ENCODE measurements around the gene LIME1. TPM values are rescaled to one million over a fixed set of nuclear protein-coding genes. Genes with fewer than 3 reads are reported as not detected.

The LIME1 gene
- total and polyA plus RNA-seq, 4 donors = 21.2 to 69.0 (median 51.6) TPM

DNA sequence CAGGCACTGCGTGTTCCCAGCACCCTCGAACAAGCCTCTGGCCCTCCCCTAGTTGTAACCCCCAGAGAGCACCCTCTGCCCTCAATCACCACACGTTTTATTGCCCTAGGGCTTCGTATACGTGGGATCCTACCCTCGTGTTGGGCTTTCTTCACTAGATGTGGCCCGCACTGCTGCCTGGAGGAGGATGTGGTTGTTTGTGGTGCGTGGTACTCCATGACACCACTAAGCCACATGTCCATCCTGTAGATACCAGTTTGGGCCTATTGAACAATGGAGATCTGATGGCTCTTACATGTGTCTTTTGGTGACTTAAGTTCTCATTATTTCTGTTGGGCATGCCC is 20.2 kb downstream of the LIME1 start:
- Histone ChIP-seq H3K9me3 (ENCODE audit: control insufficient read depth in 4 of 4, low read length in 3 of 4) (no peaks in the 10 kb centered on the region), H3K9ac (ENCODE audit: low read depth in 1 of 2, low read length in 2 of 2) (no peak overlapping the region), H3K4me1 (ENCODE audit: control insufficient read depth in 4 of 4, insufficient read depth in 4 of 4, low read length in 3 of 4) (no peaks in the 10 kb centered on the region), H3K27ac (ENCODE audit: low read depth in 1 of 2, low read length in 2 of 2) (no peak overlapping the region), H3K27me3 (ENCODE audit: control insufficient read depth in 4 of 4, insufficient read depth in 4 of 4, low read length in 3 of 4) (no peaks in the 10 kb centered on the region), H3K4me3 (ENCODE audit: low read depth in 1 of 3, low read length in 3 of 3) (no peak overlapping the region), H3K36me3 (ENCODE audit: control insufficient read depth in 4 of 4, insufficient read depth in 3 of 4, low read depth in 1 of 4, low read length in 3 of 4) (no peaks in the 10 kb centered on the region)
- TF ChIP-seq, protein P1, sequence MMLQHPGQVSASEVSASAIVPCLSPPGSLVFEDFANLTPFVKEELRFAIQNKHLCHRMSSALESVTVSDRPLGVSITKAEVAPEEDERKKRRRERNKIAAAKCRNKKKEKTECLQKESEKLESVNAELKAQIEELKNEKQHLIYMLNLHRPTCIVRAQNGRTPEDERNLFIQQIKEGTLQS (IDR thresholded peaks at IDR 0.05) = no peak
- TF ChIP-seq HNF4A (conservative IDR thresholded peaks at IDR 0.05) (no peak), NR2F2 (IDR thresholded peaks at IDR 0.05) (no peak), SP1 (IDR thresholded peaks at IDR 0.05) (no peak), FOXA1 (IDR thresholded peaks at IDR 0.05) (no peak), RAD21 (IDR thresholded peaks at IDR 0.05) (no peak), EGR1 (IDR thresholded peaks at IDR 0.05; ENCODE audit: low read depth in 2 of 2) (no peak), FOXA2 (IDR thresholded peaks at IDR 0.05) (no peak)
- TF ChIP-seq, protein P2, sequence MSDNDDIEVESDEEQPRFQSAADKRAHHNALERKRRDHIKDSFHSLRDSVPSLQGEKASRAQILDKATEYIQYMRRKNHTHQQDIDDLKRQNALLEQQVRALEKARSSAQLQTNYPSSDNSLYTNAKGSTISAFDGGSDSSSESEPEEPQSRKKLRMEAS (IDR thresholded peaks at IDR 0.05) = no peak
- TF ChIP-seq, protein P3, sequence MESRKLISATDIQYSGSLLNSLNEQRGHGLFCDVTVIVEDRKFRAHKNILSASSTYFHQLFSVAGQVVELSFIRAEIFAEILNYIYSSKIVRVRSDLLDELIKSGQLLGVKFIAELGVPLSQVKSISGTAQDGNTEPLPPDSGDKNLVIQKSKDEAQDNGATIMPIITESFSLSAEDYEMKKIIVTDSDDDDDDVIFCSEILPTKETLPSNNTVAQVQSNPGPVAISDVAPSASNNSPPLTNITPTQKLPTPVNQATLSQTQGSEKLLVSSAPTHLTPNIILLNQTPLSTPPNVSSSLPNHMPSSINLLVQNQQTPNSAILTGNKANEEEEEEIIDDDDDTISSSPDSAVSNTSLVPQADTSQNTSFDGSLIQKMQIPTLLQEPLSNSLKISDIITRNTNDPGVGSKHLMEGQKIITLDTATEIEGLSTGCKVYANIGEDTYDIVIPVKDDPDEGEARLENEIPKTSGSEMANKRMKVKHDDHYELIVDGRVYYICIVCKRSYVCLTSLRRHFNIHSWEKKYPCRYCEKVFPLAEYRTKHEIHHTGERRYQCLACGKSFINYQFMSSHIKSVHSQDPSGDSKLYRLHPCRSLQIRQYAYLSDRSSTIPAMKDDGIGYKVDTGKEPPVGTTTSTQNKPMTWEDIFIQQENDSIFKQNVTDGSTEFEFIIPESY (IDR thresholded peaks at IDR 0.05) = no peak
- DNase-seq (ENCODE audit: low spot score) = no peak
- WGBS = 81% methylated on average over 8 of the region's 8 CpGs

DNA sequence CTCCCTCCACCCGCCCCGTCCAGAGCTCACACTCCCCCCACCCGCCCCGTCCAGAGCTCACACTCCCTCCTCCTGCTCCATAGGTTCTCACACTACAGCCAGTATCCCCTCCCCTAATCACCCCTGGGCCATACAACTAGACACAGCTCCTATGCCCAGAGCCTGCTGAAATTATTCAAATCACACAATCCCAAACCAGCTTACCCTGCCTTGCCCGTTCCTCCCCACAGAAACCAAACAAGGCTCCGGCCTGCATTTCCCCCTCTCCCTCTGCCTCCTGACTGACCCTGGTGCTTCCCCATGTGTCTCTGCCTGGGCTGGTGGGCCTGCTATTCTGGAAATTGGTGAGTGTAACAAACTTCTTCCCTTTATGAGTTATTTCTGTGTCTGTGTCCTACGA is 21.7 kb downstream of the LIME1 start:
- H3K36me3 ChIP-seq (ENCODE audit: control insufficient read depth in 4 of 4, insufficient read depth in 3 of 4, low read depth in 1 of 4, low read length in 3 of 4) = no peaks in the 10 kb centered on the region
- no peak overlapping the region for H3K4me3 ChIP-seq (ENCODE audit: low read depth in 1 of 3, low read length in 3 of 3)
- no peaks in the 10 kb centered on the region for H3K9me3 ChIP-seq (ENCODE audit: control insufficient read depth in 4 of 4, low read length in 3 of 4)
- WGBS = 89% methylated on average over 7 of the region's 7 CpGs
- no peaks in the 10 kb centered on the region for H3K27me3 ChIP-seq (ENCODE audit: control insufficient read depth in 4 of 4, insufficient read depth in 4 of 4, low read length in 3 of 4)
- H3K4me1 ChIP-seq (ENCODE audit: control insufficient read depth in 4 of 4, insufficient read depth in 4 of 4, low read length in 3 of 4) = no peaks in the 10 kb centered on the region
- H3K9ac ChIP-seq (ENCODE audit: low read depth in 1 of 2, low read length in 2 of 2) = no peak overlapping the region
- H3K27ac ChIP-seq (ENCODE audit: low read depth in 1 of 2, low read length in 2 of 2) = no peak overlapping the region
- DNase-seq (ENCODE audit: low spot score) = no peak
- TF ChIP-seq, protein P4, sequence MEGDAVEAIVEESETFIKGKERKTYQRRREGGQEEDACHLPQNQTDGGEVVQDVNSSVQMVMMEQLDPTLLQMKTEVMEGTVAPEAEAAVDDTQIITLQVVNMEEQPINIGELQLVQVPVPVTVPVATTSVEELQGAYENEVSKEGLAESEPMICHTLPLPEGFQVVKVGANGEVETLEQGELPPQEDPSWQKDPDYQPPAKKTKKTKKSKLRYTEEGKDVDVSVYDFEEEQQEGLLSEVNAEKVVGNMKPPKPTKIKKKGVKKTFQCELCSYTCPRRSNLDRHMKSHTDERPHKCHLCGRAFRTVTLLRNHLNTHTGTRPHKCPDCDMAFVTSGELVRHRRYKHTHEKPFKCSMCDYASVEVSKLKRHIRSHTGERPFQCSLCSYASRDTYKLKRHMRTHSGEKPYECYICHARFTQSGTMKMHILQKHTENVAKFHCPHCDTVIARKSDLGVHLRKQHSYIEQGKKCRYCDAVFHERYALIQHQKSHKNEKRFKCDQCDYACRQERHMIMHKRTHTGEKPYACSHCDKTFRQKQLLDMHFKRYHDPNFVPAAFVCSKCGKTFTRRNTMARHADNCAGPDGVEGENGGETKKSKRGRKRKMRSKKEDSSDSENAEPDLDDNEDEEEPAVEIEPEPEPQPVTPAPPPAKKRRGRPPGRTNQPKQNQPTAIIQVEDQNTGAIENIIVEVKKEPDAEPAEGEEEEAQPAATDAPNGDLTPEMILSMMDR (IDR thresholded peaks at IDR 0.05; ENCODE audit: low read depth, low read length, missing input control) = no peak
- TF ChIP-seq, protein P2 (IDR thresholded peaks at IDR 0.05) = no peak
- TF ChIP-seq HNF4G (IDR thresholded peaks at IDR 0.05) (no peak), TAF1 (conservative IDR thresholded peaks at IDR 0.05) (no peak), FOXA2 (IDR thresholded peaks at IDR 0.05) (no peak), RAD21 (IDR thresholded peaks at IDR 0.05) (no peak), JUND (IDR thresholded peaks at IDR 0.05) (no peak), NR2F2 (IDR thresholded peaks at IDR 0.05) (no peak), YY1 (IDR thresholded peaks at IDR 0.05) (no peak), SP1 (IDR thresholded peaks at IDR 0.05) (no peak), HNF4A (conservative IDR thresholded peaks at IDR 0.05) (no peak), EGR1 (IDR thresholded peaks at IDR 0.05; ENCODE audit: low read depth in 2 of 2) (no peak), RXRA (IDR thresholded peaks at IDR 0.05) (no peak)
- TF ChIP-seq, protein P5, sequence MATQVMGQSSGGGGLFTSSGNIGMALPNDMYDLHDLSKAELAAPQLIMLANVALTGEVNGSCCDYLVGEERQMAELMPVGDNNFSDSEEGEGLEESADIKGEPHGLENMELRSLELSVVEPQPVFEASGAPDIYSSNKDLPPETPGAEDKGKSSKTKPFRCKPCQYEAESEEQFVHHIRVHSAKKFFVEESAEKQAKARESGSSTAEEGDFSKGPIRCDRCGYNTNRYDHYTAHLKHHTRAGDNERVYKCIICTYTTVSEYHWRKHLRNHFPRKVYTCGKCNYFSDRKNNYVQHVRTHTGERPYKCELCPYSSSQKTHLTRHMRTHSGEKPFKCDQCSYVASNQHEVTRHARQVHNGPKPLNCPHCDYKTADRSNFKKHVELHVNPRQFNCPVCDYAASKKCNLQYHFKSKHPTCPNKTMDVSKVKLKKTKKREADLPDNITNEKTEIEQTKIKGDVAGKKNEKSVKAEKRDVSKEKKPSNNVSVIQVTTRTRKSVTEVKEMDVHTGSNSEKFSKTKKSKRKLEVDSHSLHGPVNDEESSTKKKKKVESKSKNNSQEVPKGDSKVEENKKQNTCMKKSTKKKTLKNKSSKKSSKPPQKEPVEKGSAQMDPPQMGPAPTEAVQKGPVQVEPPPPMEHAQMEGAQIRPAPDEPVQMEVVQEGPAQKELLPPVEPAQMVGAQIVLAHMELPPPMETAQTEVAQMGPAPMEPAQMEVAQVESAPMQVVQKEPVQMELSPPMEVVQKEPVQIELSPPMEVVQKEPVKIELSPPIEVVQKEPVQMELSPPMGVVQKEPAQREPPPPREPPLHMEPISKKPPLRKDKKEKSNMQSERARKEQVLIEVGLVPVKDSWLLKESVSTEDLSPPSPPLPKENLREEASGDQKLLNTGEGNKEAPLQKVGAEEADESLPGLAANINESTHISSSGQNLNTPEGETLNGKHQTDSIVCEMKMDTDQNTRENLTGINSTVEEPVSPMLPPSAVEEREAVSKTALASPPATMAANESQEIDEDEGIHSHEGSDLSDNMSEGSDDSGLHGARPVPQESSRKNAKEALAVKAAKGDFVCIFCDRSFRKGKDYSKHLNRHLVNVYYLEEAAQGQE (IDR thresholded peaks at IDR 0.05) = no peak
- TF ChIP-seq, protein P1 (IDR thresholded peaks at IDR 0.05) = no peak
- TF ChIP-seq, protein P3 (IDR thresholded peaks at IDR 0.05) = no peak

Data from liver (tissue), 9 donors.